Upper lobe of left lung (tissue), 4 donors: ENCODE data around the gene MYO1E.

Experiments used
- EP300 ChIP-seq, 4 donors: sonication (generic); formaldehyde crosslinking; IDR thresholded peaks; one replicate each; pipeline ENCODE4 v1.5.1; 2017; ENCODE audit warnings: antibody characterized with exemption in 4 of 4, control low read depth in 2 of 4
- POLR2A ChIP-seq, 4 donors: fragments of 450-650 bp; IDR thresholded peaks; one replicate each; pipeline ENCODE4 v1.5.1; 2016 to 2017; ENCODE audit warnings: antibody characterized with exemption in 4 of 4, mild to moderate bottlenecking in 2 of 4
- POLR2AphosphoS5 ChIP-seq, 2 donors: sonication (generic); formaldehyde crosslinking; IDR thresholded peaks; one replicate each; pipeline ENCODE4 v1.5.1; 2017; ENCODE audit warnings: antibody characterized with exemption in 2 of 2
- TF ChIP-seq, protein P1 (sequence below), 6 experiments: fragments of 450-650 bp in 4 of 6; fragments of 200-600 bp in 2 of 6; sonication (generic) in 2 of 6; IDR thresholded peaks; one replicate each; pipeline ENCODE4 v1.5.1; 2016 to 2019; ENCODE audit warnings: antibody characterized with exemption in 6 of 6

DNA sequence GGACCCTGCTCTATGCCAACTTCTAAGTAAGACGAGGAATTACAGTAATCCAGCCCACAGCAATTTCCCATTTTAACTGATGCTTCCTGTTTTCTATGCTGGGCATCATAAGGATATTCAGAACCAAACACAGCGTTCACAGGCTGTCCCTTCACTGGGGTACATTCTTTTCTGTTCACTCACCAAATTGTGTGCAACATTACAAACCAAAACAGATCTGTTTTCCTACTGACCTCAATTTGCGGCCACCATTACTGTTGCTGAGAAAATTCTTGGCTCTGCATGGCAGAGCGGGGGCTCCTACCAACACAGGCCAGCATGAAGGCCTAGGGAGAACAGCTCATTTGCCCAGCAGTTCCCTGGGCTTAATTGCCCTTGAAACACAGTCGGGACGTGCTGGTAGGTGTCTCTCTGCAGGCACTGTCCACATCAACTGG lies 76.5 kb downstream of the MYO1E start:
- TF ChIP-seq, protein P1, sequence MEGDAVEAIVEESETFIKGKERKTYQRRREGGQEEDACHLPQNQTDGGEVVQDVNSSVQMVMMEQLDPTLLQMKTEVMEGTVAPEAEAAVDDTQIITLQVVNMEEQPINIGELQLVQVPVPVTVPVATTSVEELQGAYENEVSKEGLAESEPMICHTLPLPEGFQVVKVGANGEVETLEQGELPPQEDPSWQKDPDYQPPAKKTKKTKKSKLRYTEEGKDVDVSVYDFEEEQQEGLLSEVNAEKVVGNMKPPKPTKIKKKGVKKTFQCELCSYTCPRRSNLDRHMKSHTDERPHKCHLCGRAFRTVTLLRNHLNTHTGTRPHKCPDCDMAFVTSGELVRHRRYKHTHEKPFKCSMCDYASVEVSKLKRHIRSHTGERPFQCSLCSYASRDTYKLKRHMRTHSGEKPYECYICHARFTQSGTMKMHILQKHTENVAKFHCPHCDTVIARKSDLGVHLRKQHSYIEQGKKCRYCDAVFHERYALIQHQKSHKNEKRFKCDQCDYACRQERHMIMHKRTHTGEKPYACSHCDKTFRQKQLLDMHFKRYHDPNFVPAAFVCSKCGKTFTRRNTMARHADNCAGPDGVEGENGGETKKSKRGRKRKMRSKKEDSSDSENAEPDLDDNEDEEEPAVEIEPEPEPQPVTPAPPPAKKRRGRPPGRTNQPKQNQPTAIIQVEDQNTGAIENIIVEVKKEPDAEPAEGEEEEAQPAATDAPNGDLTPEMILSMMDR (IDR thresholded peaks at IDR 0.05) = no peak
- TF ChIP-seq POLR2A (IDR thresholded peaks at IDR 0.05) (no peak), POLR2AphosphoS5 (IDR thresholded peaks at IDR 0.05) (peak in 1 of 2 donors; percentile 20), EP300 (IDR thresholded peaks at IDR 0.05) (no peak)
